HepG2 (cell line): ENCODE results near the gene METAP1. TPM values are rescaled to one million over a fixed set of nuclear protein-coding genes. Genes with fewer than 3 reads are reported as not detected.

Source experiments
- CHD4 ChIP-seq: fragments of 200-600 bp; sonication (generic); IDR thresholded peaks from 2 replicates; pipeline ENCODE4 v1.7.0; 2017; ENCODE audit warnings: mild to moderate bottlenecking, low read length, borderline replicate concordance
- CREB1 ChIP-seq, 2 experiments: fragments of 450-650 bp in 1 of 2; IDR thresholded peaks; 2 replicates each; pipeline ENCODE4 v1.6.1; 2016 to 2017; ENCODE audit warnings: control low read depth in 1 of 2, mild to moderate bottlenecking in 1 of 2, missing compliant biosample characterization in 1 of 2, missing genetic modification characterization in 1 of 2
- FOXA3 ChIP-seq: IDR thresholded peaks from 2 replicates; pipeline ENCODE4 v1.6.1; 2016; ENCODE audit warnings: missing genetic modification reagents, missing compliant biosample characterization
- GATA4 ChIP-seq: sonication (generic); IDR thresholded peaks from 2 replicates; pipeline ENCODE4 v1.6.1; 2016; ENCODE audit warnings: antibody characterized with exemption, low read depth, borderline replicate concordance
- GFI1 ChIP-seq: sonication (generic); formaldehyde crosslinking; IDR thresholded peaks from 2 replicates; pipeline ENCODE4 v1.5.0; 2020; ENCODE audit warnings: missing genetic modification reagents, mild to moderate bottlenecking, borderline replicate concordance
- HNRNPLL ChIP-seq: fragments of 200-400 bp; formaldehyde crosslinking; IDR thresholded peaks from 2 replicates; pipeline ENCODE4 v1.6.1; 2017; ENCODE audit warnings: mild to moderate bottlenecking, low read depth, low read length; ENCODE audit not compliant: poor library complexity, severe bottlenecking
- KAT8 ChIP-seq: IDR thresholded peaks from 2 replicates; pipeline ENCODE4 v1.6.1; 2016; ENCODE audit warnings: missing genetic modification reagents, missing compliant biosample characterization
- KDM1A ChIP-seq: IDR thresholded peaks from 2 replicates; pipeline ENCODE4 v1.6.1; 2016; ENCODE audit warnings: missing compliant biosample characterization
- KDM5B ChIP-seq: sonication (generic); formaldehyde crosslinking; IDR thresholded peaks from 2 replicates; pipeline ENCODE4 v1.4.0; 2020; ENCODE audit warnings: missing genetic modification reagents, mild to moderate bottlenecking, borderline replicate concordance
- KLF15 ChIP-seq: sonication (generic); formaldehyde crosslinking; IDR thresholded peaks from 2 replicates; pipeline ENCODE4 v1.8.1; 2023; ENCODE audit warnings: borderline replicate concordance, mild to moderate bottlenecking, inconsistent platforms, missing genetic modification reagents, mixed read lengths
- MEIS2 ChIP-seq: sonication (generic); formaldehyde crosslinking; IDR thresholded peaks from 2 replicates; pipeline ENCODE4 v1.9.0; 2021; ENCODE audit warnings: mild to moderate bottlenecking, missing genetic modification reagents
- NR2F2 ChIP-seq: IDR thresholded peaks from 2 replicates; pipeline ENCODE4 v1.6.1; 2012; ENCODE audit warnings: low read depth, inconsistent platforms, borderline replicate concordance
- RBM22 ChIP-seq: fragments of 200-400 bp; formaldehyde crosslinking; optimal IDR thresholded peaks from 2 replicates; pipeline ENCODE3; 2017; ENCODE audit warnings: mild to moderate bottlenecking, low read length, moderate library complexity
- SIN3B ChIP-seq: fragments of 150-350 bp; IDR thresholded peaks from 2 replicates; pipeline ENCODE4 v1.6.1; 2014; ENCODE audit warnings: low read length
- SP2 ChIP-seq: sonication (generic); formaldehyde crosslinking; IDR thresholded peaks from 2 replicates; pipeline ENCODE4 v1.5.1; 2020; ENCODE audit warnings: mild to moderate bottlenecking, missing genetic modification reagents
- TBX2 ChIP-seq: sonication (generic); formaldehyde crosslinking; IDR thresholded peaks from 2 replicates; pipeline ENCODE4 v1.5.0; 2020; ENCODE audit warnings: missing genetic modification reagents, mild to moderate bottlenecking, borderline replicate concordance
- ZBTB7B ChIP-seq: sonication (generic); formaldehyde crosslinking; IDR thresholded peaks from 2 replicates; pipeline ENCODE4 v1.4.0; 2020; ENCODE audit warnings: missing genetic modification reagents
- ZNF460 ChIP-seq: sonication (generic); formaldehyde crosslinking; IDR thresholded peaks from 2 replicates; pipeline ENCODE4 v1.5.1; 2020; ENCODE audit warnings: missing genetic modification reagents, mild to moderate bottlenecking, borderline replicate concordance
- ZNF607 ChIP-seq: sonication (generic); formaldehyde crosslinking; IDR thresholded peaks from 2 replicates; pipeline ENCODE4 v1.5.1; 2020; ENCODE audit warnings: missing genetic modification reagents, mild to moderate bottlenecking, borderline replicate concordance
- ZNF652 ChIP-seq: IDR thresholded peaks from 2 replicates; pipeline ENCODE4 v1.6.1; 2016; ENCODE audit warnings: low read depth, borderline replicate concordance
- ZNF703 ChIP-seq: sonication (generic); formaldehyde crosslinking; IDR thresholded peaks from 2 replicates; pipeline ENCODE4 v1.5.1; 2020; ENCODE audit warnings: missing genetic modification reagents, mild to moderate bottlenecking, moderate library complexity, borderline replicate concordance
- ZNF766 ChIP-seq: sonication (generic); formaldehyde crosslinking; IDR thresholded peaks from 2 replicates; pipeline ENCODE4 v1.5.0; 2020; ENCODE audit warnings: missing genetic modification reagents, borderline replicate concordance
- ZNF772 ChIP-seq: sonication (generic); formaldehyde crosslinking; IDR thresholded peaks from 2 replicates; pipeline ENCODE4 v1.5.0; 2020; ENCODE audit warnings: mild to moderate bottlenecking, missing genetic modification reagents
- ZNF841 ChIP-seq: sonication (generic); formaldehyde crosslinking; IDR thresholded peaks from 2 replicates; pipeline ENCODE4 v1.8.1; 2023; ENCODE audit warnings: missing genetic modification reagents, borderline replicate concordance
- polyA plus RNA-seq, 8 experiments: library from polyadenylated mRNA; depleted of rRNA in 3 of 8; stranded (reverse) in 7 of 8; unstranded in 1 of 8; fragments of >200 nt; fragmentation: Illumina TruSeq in 4 of 8; extraction: Trizol in 4 of 8; gene quantifications; 2 replicates each; pipeline versions ENCODE4 v1.2.1 to v1.2.3, GENCODE V29; 2011 to 2016; ENCODE audit warnings: low read depth in 4 of 8, missing spikeins in 1 of 8, mixed read lengths in 1 of 8; ENCODE audit not compliant: insufficient read depth in 1 of 8
- total RNA-seq, 5 experiments: library from RNA; depleted of rRNA; stranded (reverse); fragments of >200 nt; fragmentation: Illumina TruSeq; extraction: Trizol; gene quantifications; 2 replicates each; pipeline ENCODE4 v1.2.3, GENCODE V29; 2016; ENCODE audit warnings: low read depth in 1 of 5
- TF ChIP-seq, protein P1 (sequence below): IDR thresholded peaks from 2 replicates; pipeline ENCODE4 v1.6.1; 2016; ENCODE audit warnings: mild to moderate bottlenecking
- TF ChIP-seq, protein P2 (sequence below): sonication (generic); formaldehyde crosslinking; IDR thresholded peaks from 2 replicates; pipeline ENCODE4 v1.5.0; 2020; ENCODE audit warnings: mild to moderate bottlenecking, missing genetic modification reagents

Gene METAP1
- total and polyA plus RNA-seq, 2 of the 13 experiments (the other 11 are each of a cell fraction or from before 2014, with no cell fraction given) = 44.9 to 53.5 TPM

DNA sequence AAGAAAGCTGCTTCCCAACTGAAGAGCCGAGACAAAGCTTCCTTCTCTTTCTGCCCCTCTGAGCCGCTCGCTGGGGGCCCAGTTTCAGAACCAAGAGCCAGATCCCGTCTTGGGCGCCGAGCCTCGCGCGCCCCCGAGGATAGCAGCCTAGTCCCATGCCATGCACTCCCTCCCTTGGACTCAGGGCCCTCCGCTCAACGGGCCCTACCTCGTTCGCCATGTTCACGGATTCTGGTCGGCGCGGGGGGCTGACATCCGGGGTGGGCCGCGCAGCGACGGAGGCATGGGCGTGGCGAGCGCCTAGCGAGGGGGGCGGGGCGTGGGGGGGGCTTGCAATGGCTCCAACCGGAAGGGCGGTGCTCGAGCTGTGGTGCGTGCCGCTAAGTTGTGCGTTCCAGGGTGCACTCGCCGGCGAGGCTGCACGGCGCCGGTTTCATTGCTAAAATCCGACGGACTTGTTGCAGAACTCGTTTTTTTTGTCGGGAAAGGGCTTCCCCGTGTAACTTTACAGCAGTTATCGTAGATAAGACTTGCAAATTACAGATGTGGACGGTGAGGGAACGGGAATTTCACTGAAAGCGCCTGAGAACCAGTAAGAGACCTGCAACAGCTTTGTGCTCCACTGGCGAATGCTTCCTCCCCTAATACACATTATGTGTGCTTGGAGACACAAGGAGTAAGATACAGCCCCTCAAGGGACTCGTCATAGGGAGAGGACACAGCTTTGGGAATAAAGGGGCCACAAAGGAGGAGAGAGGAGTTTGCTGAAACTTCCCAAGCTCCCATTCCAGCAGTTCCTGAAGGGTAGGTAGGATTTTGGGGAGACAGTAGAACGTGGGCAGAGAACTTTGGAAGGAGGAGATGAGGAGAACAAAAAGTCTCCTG lies 93.2 kb downstream of the METAP1 start, which contains the start of gene ADH5 (continued):
- TF ChIP-seq, protein P1, sequence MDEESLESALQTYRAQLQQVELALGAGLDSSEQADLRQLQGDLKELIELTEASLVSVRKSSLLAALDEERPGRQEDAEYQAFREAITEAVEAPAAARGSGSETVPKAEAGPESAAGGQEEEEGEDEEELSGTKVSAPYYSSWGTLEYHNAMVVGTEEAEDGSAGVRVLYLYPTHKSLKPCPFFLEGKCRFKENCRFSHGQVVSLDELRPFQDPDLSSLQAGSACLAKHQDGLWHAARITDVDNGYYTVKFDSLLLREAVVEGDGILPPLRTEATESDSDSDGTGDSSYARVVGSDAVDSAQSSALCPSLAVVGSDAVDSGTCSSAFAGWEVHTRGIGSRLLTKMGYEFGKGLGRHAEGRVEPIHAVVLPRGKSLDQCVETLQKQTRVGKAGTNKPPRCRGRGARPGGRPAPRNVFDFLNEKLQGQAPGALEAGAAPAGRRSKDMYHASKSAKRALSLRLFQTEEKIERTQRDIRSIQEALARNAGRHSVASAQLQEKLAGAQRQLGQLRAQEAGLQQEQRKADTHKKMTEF (CRISPR knock-in tag) = peak; percentile 89
- TF ChIP-seq ZNF652 (no peak), TBX2 (CRISPR knock-in tag) (peak; percentile 61; the same call in 1 of the 2 replicates), NR2F2 (no peak), ZNF772 (CRISPR knock-in tag) (peak; percentile 75; the same call in 1 of the 2 replicates), ZNF703 (CRISPR knock-in tag) (no peak), FOXA3 (CRISPR knock-in tag) (peak; percentile 52), KDM1A (no peak), GATA4 (peak; percentile 63), KLF15 (CRISPR knock-in tag) (peak; percentile 81; the same call in 1 of the 2 replicates), KDM5B (peak; percentile 28; the same call in 1 of the 2 replicates), ZNF766 (CRISPR knock-in tag) (peak; percentile 62; the same call in 1 of the 2 replicates), RBM22 (no peak), SIN3B (no peak), MEIS2 (peak; percentile 72; the same call in 1 of the 2 replicates), CHD4 (no peak), ZNF841 (no peak), KAT8 (CRISPR knock-in tag) (peak; percentile 69), ZBTB7B (CRISPR knock-in tag) (peak; percentile 93), GFI1 (CRISPR knock-in tag) (no peak), ZNF607 (CRISPR knock-in tag) (peak; percentile 47; the same call in 1 of the 2 replicates), SP2 (peak; percentile 7; the same call in 1 of the 2 replicates), HNRNPLL (peak; percentile 27), CREB1 (IDR thresholded peaks at IDR 0.05) (no peak), CREB1 (CRISPR knock-in tag; IDR thresholded peaks at IDR 0.05) (no peak), ZNF460 (CRISPR knock-in tag) (no peak)
- TF ChIP-seq, protein P2, sequence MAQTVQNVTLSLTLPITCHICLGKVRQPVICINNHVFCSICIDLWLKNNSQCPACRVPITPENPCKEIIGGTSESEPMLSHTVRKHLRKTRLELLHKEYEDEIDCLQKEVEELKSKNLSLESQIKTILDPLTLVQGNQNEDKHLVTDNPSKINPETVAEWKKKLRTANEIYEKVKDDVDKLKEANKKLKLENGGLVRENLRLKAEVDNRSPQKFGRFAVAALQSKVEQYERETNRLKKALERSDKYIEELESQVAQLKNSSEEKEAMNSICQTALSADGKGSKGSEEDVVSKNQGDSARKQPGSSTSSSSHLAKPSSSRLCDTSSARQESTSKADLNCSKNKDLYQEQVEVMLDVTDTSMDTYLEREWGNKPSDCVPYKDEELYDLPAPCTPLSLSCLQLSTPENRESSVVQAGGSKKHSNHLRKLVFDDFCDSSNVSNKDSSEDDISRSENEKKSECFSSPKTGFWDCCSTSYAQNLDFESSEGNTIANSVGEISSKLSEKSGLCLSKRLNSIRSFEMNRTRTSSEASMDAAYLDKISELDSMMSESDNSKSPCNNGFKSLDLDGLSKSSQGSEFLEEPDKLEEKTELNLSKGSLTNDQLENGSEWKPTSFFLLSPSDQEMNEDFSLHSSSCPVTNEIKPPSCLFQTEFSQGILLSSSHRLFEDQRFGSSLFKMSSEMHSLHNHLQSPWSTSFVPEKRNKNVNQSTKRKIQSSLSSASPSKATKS (CRISPR knock-in tag) = 0 out of 2 replicates have a peak, but pooled peaks have one; percentile 51
